Measurements from ENCODE around the gene ZNF536. TPM values are rescaled to one million over a fixed set of nuclear protein-coding genes. Genes with fewer than 3 reads are reported as not detected.

Gene ZNF536
- total RNA-seq, 6 experiments from 2014 or later: 0.25 TPM; not detected in 5

- 60% methylated on average over 2 of the region's 3 CpGs for WGBS (ENCODE audit: insufficient coverage, low coverage, low lambda C conversion rate, missing lambda C conversion rate)
- no peaks in the 10 kb centered on the region for H3K9me3 ChIP-seq
- H3K27me3 ChIP-seq: no peaks in the 10 kb centered on the region
- no peak overlapping the region for H3K4me3 ChIP-seq
- no peak for DNase-seq
- ATAC-seq: no peak
- no peaks in the 10 kb centered on the region for H3K4me1 ChIP-seq
- H3K36me3 ChIP-seq: no peaks in the 10 kb centered on the region
- intact Hi-C loops (cut with DNase I): no loop called here
- TF ChIP-seq POLR2A (IDR thresholded peaks at IDR 0.05) (no peak), CTCF (IDR thresholded peaks at IDR 0.05) (no peak)
- no peak overlapping the region for H3K27ac ChIP-seq
Measured at GRCh38 chr19:30579419-30579818, 207.2 kb downstream of the ZNF536 start.

- Histone ChIP-seq H3K27me3 (no peaks in the 10 kb centered on the region), H3K36me3 (no peaks in the 10 kb centered on the region), H3K4me3 (no peak overlapping the region), H3K27ac (no peak overlapping the region), H3K9me3 (no peaks in the 10 kb centered on the region), H3K4me1 (no peaks in the 10 kb centered on the region)
- ATAC-seq: no peak
- intact Hi-C loops (cut with DNase I): no loop called here
- 72% methylated on average over 3 of the region's 4 CpGs for WGBS (ENCODE audit: insufficient coverage, low coverage, low lambda C conversion rate, missing lambda C conversion rate)
- no peak for TF ChIP-seq POLR2A (IDR thresholded peaks at IDR 0.05)
- TF ChIP-seq CTCF (IDR thresholded peaks at IDR 0.05): no peak
- DNase-seq: no peak
Measured at GRCh38 chr19:30580673-30581072, 208.5 kb downstream of the ZNF536 start.

GRCh38 chr19:30584090-30584489, 211.9 kb downstream of the ZNF536 start:
- intact Hi-C loops (cut with DNase I): no loop called here
- no peak overlapping the region for H3K4me3 ChIP-seq
- no peaks in the 10 kb centered on the region for H3K4me1 ChIP-seq
- no peaks in the 10 kb centered on the region for H3K27me3 ChIP-seq
- WGBS (ENCODE audit: insufficient coverage, low coverage, low lambda C conversion rate, missing lambda C conversion rate): 18% methylated on average over 8 of the region's 8 CpGs
- TF ChIP-seq CTCF (IDR thresholded peaks at IDR 0.05): no peak
- no peak for TF ChIP-seq POLR2A (IDR thresholded peaks at IDR 0.05)
- DNase-seq: no peak
- H3K27ac ChIP-seq: no peak overlapping the region
- no peak for ATAC-seq
- H3K36me3 ChIP-seq: no peaks in the 10 kb centered on the region
- H3K9me3 ChIP-seq: no peaks in the 10 kb centered on the region

- no peak for TF ChIP-seq POLR2A (IDR thresholded peaks at IDR 0.05)
- no peak for TF ChIP-seq CTCF (IDR thresholded peaks at IDR 0.05)
- Histone ChIP-seq H3K9me3 (no peaks in the 10 kb centered on the region), H3K4me1 (no peaks in the 10 kb centered on the region), H3K36me3 (no peaks in the 10 kb centered on the region), H3K4me3 (no peak overlapping the region), H3K27me3 (no peaks in the 10 kb centered on the region), H3K27ac (no peak overlapping the region)
- intact Hi-C loops (cut with DNase I): no loop called here
- 19% methylated on average over 3 of the region's 5 CpGs for WGBS (ENCODE audit: insufficient coverage, low coverage, low lambda C conversion rate, missing lambda C conversion rate)
- DNase-seq (no peak), ATAC-seq (no peak)
Measured at GRCh38 chr19:30587869-30588268, 215.7 kb downstream of the ZNF536 start.

GRCh38 chr19:30590596-30591229, 218.5 kb downstream of the ZNF536 start:
- TF ChIP-seq CTCF (IDR thresholded peaks at IDR 0.05) (no peak), POLR2A (IDR thresholded peaks at IDR 0.05) (no peak)
- WGBS (ENCODE audit: insufficient coverage, low coverage, low lambda C conversion rate, missing lambda C conversion rate): 22% methylated on average over 1 of the region's 1 CpG
- ATAC-seq: no peak

More at GRCh38 chr19:30590596-30591229, 218.5 kb downstream of the ZNF536 start:
- Histone ChIP-seq H3K4me3 (no peak overlapping the region), H3K36me3 (no peaks in the 10 kb centered on the region), H3K9me3 (no peaks in the 10 kb centered on the region), H3K27ac (no peak overlapping the region), H3K27me3 (no peaks in the 10 kb centered on the region), H3K4me1 (no peaks in the 10 kb centered on the region)
- DNase-seq: no peak
- intact Hi-C loops (cut with DNase I): no loop called here

All from right lobe of liver (tissue), 6 donors.